GM20431 (cell line): ENCODE data around the gene DAPL1.

Source experiments
- in situ Hi-C: fragments of 300-500 bp; cut with MseI, MboI; formaldehyde crosslinking; loops from one replicate; pipeline ENCODE4 v1.15.0; 2020; ENCODE audit warnings: low sequenced_read_pairs; ENCODE audit not compliant: unreplicated experiment

DAPL1 gene

GRCh38 chr2:158775273-158776027, 19.7 kb upstream of the DAPL1 start:
- in situ Hi-C loops, result no loop called here

- in situ Hi-C loops, result no loop called here
These were observed 18.9 kb upstream of the DAPL1 start for GRCh38 chr2:158776231-158776630.

- in situ Hi-C loops, result no loop called here
These were observed 18.0 kb upstream of the DAPL1 start for GRCh38 chr2:158777077-158777476.

- in situ Hi-C loops, result no loop called here
These were observed 16.9 kb upstream of the DAPL1 start for GRCh38 chr2:158778243-158778642.

- in situ Hi-C loops, result no loop called here
These were observed 15.5 kb upstream of the DAPL1 start for GRCh38 chr2:158779621-158780020.

GRCh38 chr2:158781353-158781961, 13.7 kb upstream of the DAPL1 start:
- in situ Hi-C loops, result no loop called here

GRCh38 chr2:158782136-158782535, 13.0 kb upstream of the DAPL1 start:
- in situ Hi-C loops, result no loop called here

- in situ Hi-C loops, result no loop called here
These were observed 12.5 kb upstream of the DAPL1 start for GRCh38 chr2:158782616-158783015.

- in situ Hi-C loops, result no loop called here
These were observed 11.2 kb upstream of the DAPL1 start for GRCh38 chr2:158783923-158784322.

GRCh38 chr2:158786897-158787296, 8.2 kb upstream of the DAPL1 start:
- in situ Hi-C loops, result no loop called here

- in situ Hi-C loops, result no loop called here
These were observed 6.2 kb upstream of the DAPL1 start for GRCh38 chr2:158788951-158789350.

GRCh38 chr2:158796652-158797051, 1.5 kb downstream of the DAPL1 start:
- in situ Hi-C loops, result no loop called here

- in situ Hi-C loops, result no loop called here
These were observed 3.0 kb downstream of the DAPL1 start for GRCh38 chr2:158797963-158798700.

- in situ Hi-C loops, result no loop called here
These were observed 4.1 kb downstream of the DAPL1 start for GRCh38 chr2:158799181-158799580.

- in situ Hi-C loops, result no loop called here
These were observed 8.4 kb downstream of the DAPL1 start for GRCh38 chr2:158803506-158803905.

GRCh38 chr2:158805255-158805654, 10.1 kb downstream of the DAPL1 start:
- in situ Hi-C loops, result no loop called here

GRCh38 chr2:158805936-158806335, 10.8 kb downstream of the DAPL1 start:
- in situ Hi-C loops, result no loop called here

GRCh38 chr2:158806941-158807340, 11.8 kb downstream of the DAPL1 start:
- in situ Hi-C loops, result no loop called here

- in situ Hi-C loops, result no loop called here
These were observed 13.3 kb downstream of the DAPL1 start for GRCh38 chr2:158808426-158808825.

- in situ Hi-C loops, result no loop called here
These were observed 14.7 kb downstream of the DAPL1 start for GRCh38 chr2:158809816-158810215.
